Parathyroid adenoma (tissue), 2 donors: ENCODE data around the gene SPECC1L.

Experiments
- H2AFZ ChIP-seq: fragments of 300-600 bp; sonication (generic); one replicate; pipeline ENCODE4 v1.7.0; 2017; ENCODE audit warnings: antibody characterized with exemption, mild to moderate bottlenecking
- H3K27ac ChIP-seq: fragments of 300-600 bp; sonication (generic); one replicate; pipeline ENCODE4 v1.7.0; 2017
- H3K27me3 ChIP-seq: fragments of 300-600 bp; sonication (generic); one replicate; pipeline ENCODE4 v1.7.0; 2017; ENCODE audit warnings: low read length; ENCODE audit not compliant: control insufficient read depth, insufficient read depth
- H3K36me3 ChIP-seq: fragments of 300-600 bp; sonication (generic); one replicate; pipeline ENCODE4 v1.7.0; 2017; ENCODE audit warnings: low read length; ENCODE audit not compliant: control insufficient read depth, insufficient read depth
- H3K4me1 ChIP-seq: fragments of 300-600 bp; sonication (generic); one replicate; pipeline ENCODE4 v1.7.0; 2017; ENCODE audit warnings: control low read depth
- H3K4me2 ChIP-seq: fragments of 300-600 bp; sonication (generic); one replicate; pipeline ENCODE4 v1.7.0; 2017; ENCODE audit warnings: low read length
- H3K4me3 ChIP-seq: fragments of 300-600 bp; sonication (generic); one replicate; pipeline ENCODE4 v1.7.0; 2017; ENCODE audit warnings: low read depth, low read length
- H3K79me2 ChIP-seq: fragments of 300-600 bp; sonication (generic); one replicate; pipeline ENCODE4 v1.7.0; 2017; ENCODE audit warnings: control low read depth
- H3K9ac ChIP-seq: fragments of 300-600 bp; sonication (generic); one replicate; pipeline ENCODE4 v1.7.0; 2017; ENCODE audit warnings: mild to moderate bottlenecking
- H3K9me3 ChIP-seq: fragments of 300-600 bp; sonication (generic); one replicate; pipeline ENCODE4 v1.7.0; 2017; ENCODE audit warnings: low read length; ENCODE audit not compliant: control insufficient read depth
- CTCF ChIP-seq: fragments of 300-600 bp; sonication (generic); IDR thresholded peaks from one replicate; pipeline ENCODE4 v1.7.0; 2017; ENCODE audit warnings: antibody characterized with exemption, mild to moderate bottlenecking
- donor health status: primary hyperparathyroidism.

The SPECC1L gene

GRCh38 chr22:24445481-24446259 is 175.0 kb downstream of the SPECC1L start:
- no peaks in the 10 kb centered on the region for H3K79me2 ChIP-seq
- no peak overlapping the region for H3K27ac ChIP-seq
- TF ChIP-seq CTCF, result no peak
- H3K4me3 ChIP-seq, result no peak overlapping the region
- no peak overlapping the region for H3K9ac ChIP-seq
- H2AFZ ChIP-seq, result no peak overlapping the region
- H3K9me3 ChIP-seq, result no peaks in the 10 kb centered on the region
- no peaks in the 10 kb centered on the region for H3K4me1 ChIP-seq
- H3K36me3 ChIP-seq, result no peaks in the 10 kb centered on the region
- no peaks in the 10 kb centered on the region for H3K27me3 ChIP-seq
- no peak overlapping the region for H3K4me2 ChIP-seq

GRCh38 chr22:24446260-24446611 is 175.6 kb downstream of the SPECC1L start:
- H3K36me3 ChIP-seq, result no peaks in the 10 kb centered on the region
- no peak overlapping the region for H3K4me2 ChIP-seq
- H3K27ac ChIP-seq, result no peak overlapping the region
- H3K4me3 ChIP-seq, result no peak overlapping the region
- H3K4me1 ChIP-seq, result no peaks in the 10 kb centered on the region
- H3K9me3 ChIP-seq, result no peaks in the 10 kb centered on the region
- H2AFZ ChIP-seq, result no peak overlapping the region
- no peaks in the 10 kb centered on the region for H3K27me3 ChIP-seq
- H3K9ac ChIP-seq, result no peak overlapping the region
- H3K79me2 ChIP-seq, result no peaks in the 10 kb centered on the region
- TF ChIP-seq CTCF, result no peak

DNA sequence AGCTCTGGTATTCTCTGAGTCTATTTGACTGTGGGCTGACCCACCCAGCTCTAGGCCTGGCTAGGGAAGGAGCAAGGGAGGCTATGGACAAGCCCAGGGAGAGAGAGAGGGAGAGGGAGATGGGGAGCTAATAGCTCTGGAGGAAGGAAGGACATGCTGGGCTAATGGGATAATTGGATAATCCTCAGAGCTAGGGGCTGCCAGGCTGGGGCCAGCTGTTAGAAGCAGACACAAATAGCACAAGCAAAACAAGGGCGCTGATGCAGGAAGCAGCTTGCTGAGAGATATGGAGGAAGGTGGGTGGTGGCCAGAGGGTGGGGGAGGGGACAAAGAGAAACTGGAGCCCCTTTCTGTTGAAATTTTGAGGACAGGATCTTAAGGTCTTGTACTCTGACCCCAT is 180.0 kb downstream of the SPECC1L start:
- H3K36me3 ChIP-seq, result no peaks in the 10 kb centered on the region
- no peaks in the 10 kb centered on the region for H3K4me1 ChIP-seq
- H2AFZ ChIP-seq, result no peak overlapping the region
- no peaks in the 10 kb centered on the region for H3K9me3 ChIP-seq
- no peak for TF ChIP-seq CTCF
- no peaks in the 10 kb centered on the region for H3K79me2 ChIP-seq
- no peak overlapping the region for H3K4me3 ChIP-seq
- no peaks in the 10 kb centered on the region for H3K27me3 ChIP-seq
- H3K27ac ChIP-seq, result no peak overlapping the region
- no peak overlapping the region for H3K4me2 ChIP-seq
- no peak overlapping the region for H3K9ac ChIP-seq

DNA sequence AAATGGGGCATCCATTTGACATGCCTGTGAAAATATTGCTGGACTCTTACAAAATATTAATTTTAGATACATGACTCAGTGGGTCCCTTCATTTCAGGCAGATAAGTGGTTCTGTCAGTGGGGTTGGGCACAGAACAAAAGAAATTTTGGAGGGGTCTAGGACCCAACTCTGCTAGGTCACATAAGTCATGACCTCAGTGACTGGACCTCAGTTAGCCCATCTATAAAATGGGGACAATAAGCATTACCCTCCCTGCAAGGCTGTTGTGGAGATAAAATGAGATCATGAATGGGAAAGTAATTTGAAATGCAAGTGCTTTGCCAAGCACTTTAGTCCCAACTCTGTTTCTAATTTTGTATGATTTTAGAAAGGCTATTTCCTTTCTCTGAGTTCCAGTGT is 180.5 kb downstream of the SPECC1L start:
- no peaks in the 10 kb centered on the region for H3K9me3 ChIP-seq
- TF ChIP-seq CTCF, result no peak
- H3K27me3 ChIP-seq, result no peaks in the 10 kb centered on the region
- H3K4me2 ChIP-seq, result no peak overlapping the region
- H3K36me3 ChIP-seq, result no peaks in the 10 kb centered on the region
- no peak overlapping the region for H3K4me3 ChIP-seq
- H2AFZ ChIP-seq, result no peak overlapping the region
- H3K27ac ChIP-seq, result no peak overlapping the region
- no peaks in the 10 kb centered on the region for H3K79me2 ChIP-seq
- no peak overlapping the region for H3K9ac ChIP-seq
- H3K4me1 ChIP-seq, result no peaks in the 10 kb centered on the region

- TF ChIP-seq CTCF, result no peak
- H3K4me1 ChIP-seq, result no peaks in the 10 kb centered on the region
- no peaks in the 10 kb centered on the region for H3K79me2 ChIP-seq
- no peaks in the 10 kb centered on the region for H3K27me3 ChIP-seq
- H2AFZ ChIP-seq, result no peak overlapping the region
- no peak overlapping the region for H3K27ac ChIP-seq
- no peak overlapping the region for H3K4me2 ChIP-seq
- no peak overlapping the region for H3K9ac ChIP-seq
- no peaks in the 10 kb centered on the region for H3K36me3 ChIP-seq
- H3K9me3 ChIP-seq, result no peaks in the 10 kb centered on the region
- no peak overlapping the region for H3K4me3 ChIP-seq
Measured at GRCh38 chr22:24453853-24454252, 183.2 kb downstream of the SPECC1L start.
